BJ (cell line): ENCODE data around the gene CFAP92. TPM values are rescaled to one million over a fixed set of nuclear protein-coding genes. Genes with fewer than 3 reads are reported as not detected.
A peak's percentile ranks its signal among the peaks of the same experiment; 100 is the strongest.

ENCODE experiments used
- CTCF ChIA-PET: fragments of 350-600 bp; formaldehyde crosslinking; extraction: SDS; loops from one replicate; lab custom pipeline; 2021; ENCODE audit warnings: antibody characterized with exemption, inconsistent platforms; lab: Yijun Ruan, JAX
- POLR2A ChIA-PET: fragments of 300-600 bp; sonication (Branson Sonifier 250); formaldehyde crosslinking; extraction: SDS; loops from one replicate; lab custom pipeline; 2021; ENCODE audit warnings: antibody characterized with exemption; lab: Charles Lee
- DNase-seq: peaks from one replicate; pipeline ENCODE4 v3.0.0-alpha.2; 2011; ENCODE audit warnings: low read depth
- H3K27me3 ChIP-seq: 2 replicates; pipeline ENCODE4 v1.6.0; 2011; ENCODE audit warnings: low read length; ENCODE audit not compliant: control insufficient read depth, insufficient read depth
- H3K36me3 ChIP-seq: 2 replicates; pipeline ENCODE4 v1.5.1; 2011; ENCODE audit warnings: low read length; ENCODE audit not compliant: control insufficient read depth, insufficient read depth
- H3K4me3 ChIP-seq: 2 replicates; pipeline ENCODE4 v1.5.1; 2011; ENCODE audit warnings: low read depth, mild to moderate bottlenecking, control low read depth, low read length
- CTCF ChIP-seq: IDR thresholded peaks from 2 replicates; pipeline ENCODE4 v1.5.1; 2011; ENCODE audit warnings: low read depth, mild to moderate bottlenecking, control low read depth, inconsistent platforms, low read length, moderate library complexity; ENCODE audit not compliant: insufficient read depth
- polyA plus RNA-seq: library from polyadenylated mRNA; depleted of rRNA; stranded (reverse); fragments of >200 nt; gene quantifications from 2 replicates; pipeline ENCODE4 v1.2.3, GENCODE V29; 2011

Gene CFAP92
- polyA plus RNA-seq, 1 experiment = not detected

- no peak for DNase-seq
- ChIA-PET CTCF (interaction anchor here (1.1 to 1.3 kb wide), 3 partner anchors 14 to 23 kb away, joined by 3 to 4 read pairs (median 3); no protein-coding TSS in a partner anchor), POLR2A (no interaction called here)
- Histone ChIP-seq H3K27me3 (peaks cover 6% of the 10 kb centered on the region), H3K36me3 (no peaks in the 10 kb centered on the region), H3K4me3 (no peak overlapping the region)
- no peak for TF ChIP-seq CTCF
These were observed 36.7 kb upstream of the CFAP92 start for GRCh38 chr3:129030611-129031010.

- ChIA-PET POLR2A (no interaction called here), CTCF (interaction anchor here (1.3 kb wide), 1 partner anchor 38 kb away, joined by 3 read pairs; no protein-coding TSS in a partner anchor)
- Histone ChIP-seq H3K4me3 (no peak overlapping the region), H3K36me3 (no peaks in the 10 kb centered on the region), H3K27me3 (peaks cover 20% of the 10 kb centered on the region)
- DNase-seq = no peak
- no peak for TF ChIP-seq CTCF
These were observed 35.0 kb upstream of the CFAP92 start for GRCh38 chr3:129028866-129029265.

GRCh38 chr3:129027544-129027880 is 33.6 kb upstream of the CFAP92 start:
- CTCF ChIA-PET = interaction anchor here (1.1 to 1.4 kb wide), 5 partner anchors 9 to 57 kb away, joined by 3 to 4 read pairs (median 3); partner anchors contain the start of gene CFAP92
- POLR2A ChIA-PET = no interaction called here
- H3K36me3 ChIP-seq = no peaks in the 10 kb centered on the region

GRCh38 chr3:129026728-129027543 is 33.1 kb upstream of the CFAP92 start:
- peaks cover 32% of the 10 kb centered on the region for H3K27me3 ChIP-seq

More at GRCh38 chr3:129027544-129027880, 33.6 kb upstream of the CFAP92 start:
- Histone ChIP-seq H3K4me3 (peak overlapping the region; percentile 9), H3K27me3 (peaks cover 27% of the 10 kb centered on the region)
- no peak for DNase-seq
- no peak for TF ChIP-seq CTCF

More at GRCh38 chr3:129026728-129027543, 33.1 kb upstream of the CFAP92 start:
- H3K4me3 ChIP-seq = peak overlapping the region; percentile 9
- DNase-seq = no peak
- TF ChIP-seq CTCF = peak; percentile 10; the same call in 1 of the 2 replicates
- H3K36me3 ChIP-seq = no peaks in the 10 kb centered on the region
- ChIA-PET POLR2A (no interaction called here), CTCF (interaction anchor here (0.6 to 2.1 kb wide), 8 partner anchors 10 to 219 kb away, joined by 3 to 8 read pairs (median 4); partner anchors contain the start of gene CFAP92)
